Lung (tissue), 12 donors: ENCODE measurements around the gene TNFRSF21. TPM values are rescaled to one million over a fixed set of nuclear protein-coding genes. Genes with fewer than 3 reads are reported as not detected.
"Not testable (repeated sequence)": the region's sequence is repeated elsewhere in the genome, so short reads cannot be mapped to it uniquely, and the experiment has no call there.

Experiments used
- ATAC-seq: fragments of 200-7000 bp; cut with Tn5 transposase; one replicate; pipeline ENCODE4 v1.9.1; 2020; ENCODE audit warnings: moderate number of reproducible peaks; ENCODE audit not compliant: insufficient read depth, low FRiP score
- DNase-seq, 3 donors: peaks; one replicate each; pipeline ENCODE4 v3.0.0-alpha.2; 2013 to 2017
- H3K27ac ChIP-seq, 2 donors: one replicate each; pipeline ENCODE4 v1.5.1; 2013; ENCODE audit warnings: mild to moderate bottlenecking in 2 of 2, moderate library complexity in 2 of 2, control low read depth in 1 of 2, inconsistent platforms in 1 of 2, low read depth in 1 of 2, low read length in 1 of 2
- H3K27me3 ChIP-seq, 3 donors: one replicate each; pipeline ENCODE4 v1.5.1; 2013; ENCODE audit warnings: low read length in 2 of 3; ENCODE audit not compliant: control insufficient read depth in 3 of 3, insufficient read depth in 3 of 3
- H3K36me3 ChIP-seq, 4 donors: one replicate each; pipeline ENCODE4 v1.5.1; 2013; ENCODE audit warnings: low read length in 4 of 4, mild to moderate bottlenecking in 1 of 4, moderate library complexity in 1 of 4; ENCODE audit not compliant: control insufficient read depth in 4 of 4, insufficient read depth in 4 of 4
- H3K4me1 ChIP-seq, 5 donors: one replicate each; pipeline ENCODE4 v1.5.1; 2013; ENCODE audit warnings: low read length in 5 of 5, mild to moderate bottlenecking in 2 of 5, moderate library complexity in 1 of 5; ENCODE audit not compliant: control insufficient read depth in 5 of 5, insufficient read depth in 5 of 5
- H3K4me3 ChIP-seq: one replicate; pipeline ENCODE4 v1.5.1; 2013; ENCODE audit warnings: mild to moderate bottlenecking, control low read depth, moderate library complexity
- H3K9ac ChIP-seq, 2 donors: one replicate each; pipeline ENCODE4 v1.5.1; 2013; ENCODE audit warnings: low read length in 2 of 2, control low read depth in 1 of 2; ENCODE audit not compliant: insufficient read depth in 1 of 2
- H3K9me3 ChIP-seq, 4 donors: one replicate each; pipeline ENCODE4 v1.5.1; 2013; ENCODE audit warnings: low read length in 3 of 4, mild to moderate bottlenecking in 1 of 4, moderate library complexity in 1 of 4; ENCODE audit not compliant: control insufficient read depth in 4 of 4, insufficient read depth in 3 of 4
- CTCF ChIP-seq: IDR thresholded peaks from 2 replicates; pipeline ENCODE4 v1.5.1; 2012; ENCODE audit warnings: mild to moderate bottlenecking; ENCODE audit errors: control extremely low read depth, extremely low read depth
- WGBS, 2 donors: extraction: QIAGEN DNeasy Blood & Tissue Kit; methylation state at CpG; one replicate each; pipeline ENCODE4 v1.1.7; 2013; 5-methylcytosine and 5-hydroxymethylcytosine counted together
- polyA plus RNA-seq, 2 donors: library from polyadenylated mRNA; stranded (reverse); fragments of 200-250 nt; gene quantifications; one replicate each; pipeline ENCODE4 v1.2.1, GENCODE V29; 2013
- total RNA-seq, 2 donors: library from RNA; depleted of rRNA in 1 of 2; stranded (reverse); fragments of >200 nt in 1 of 2; gene quantifications; one replicate each; pipeline ENCODE4 v1.2.1, GENCODE V29; 2014 to 2021
- donor health status: control.
- donor health status: control.
- donor health status: Bipolar disorder and iron deficiency.
- donor health status: healthy.
- donor health status: DM: yes; HTN: yes; CAD: no.

TNFRSF21 gene
- total and polyA plus RNA-seq, 4 donors, result 11.1 to 36.6 (median 24.5) TPM

- Histone ChIP-seq H3K9ac (no peak overlapping the region), H3K9me3 (no peaks in the 10 kb centered on the region), H3K4me1 (no peaks in the 10 kb centered on the region), H3K27ac (no peak overlapping the region), H3K4me3 (no peak overlapping the region), H3K36me3 (no peaks in the 10 kb centered on the region), H3K27me3 (no peaks in the 10 kb centered on the region)
- no peak for TF ChIP-seq CTCF
- no peak for ATAC-seq
- 82 to 89% methylated on average over 3 of the region's 3 CpGs for WGBS, 2 donors
- no peak for DNase-seq
Measured at GRCh38 chr6:47319382-47319781, 9.7 kb upstream of the TNFRSF21 start.

- ATAC-seq, result no peak
- Histone ChIP-seq H3K27ac (no peak overlapping the region), H3K9me3 (no peaks in the 10 kb centered on the region), H3K9ac (no peak overlapping the region), H3K4me1 (no peaks in the 10 kb centered on the region), H3K4me3 (no peak overlapping the region), H3K27me3 (no peaks in the 10 kb centered on the region), H3K36me3 (no peaks in the 10 kb centered on the region)
- 78 to 86% methylated on average over 3 of the region's 3 CpGs for WGBS, 2 donors
- no peak for DNase-seq
- TF ChIP-seq CTCF, result no peak
Measured at GRCh38 chr6:47318236-47318989, 8.7 kb upstream of the TNFRSF21 start.

GRCh38 chr6:47315181-47315580 is 5.5 kb upstream of the TNFRSF21 start:
- not testable (repeated sequence) for H3K27me3 ChIP-seq, H3K36me3 ChIP-seq, DNase-seq, H3K27ac ChIP-seq, ATAC-seq, H3K4me3 ChIP-seq, H3K4me1 ChIP-seq, H3K9me3 ChIP-seq, H3K9ac ChIP-seq
- WGBS, 2 donors, result 66 to 76% methylated on average over 8 of the region's 8 CpGs

- no peak for ATAC-seq
- no peak for DNase-seq
- Histone ChIP-seq H3K4me3 (no peak overlapping the region), H3K9ac (peak overlapping the region in 1 of 2 donors; percentile 7), H3K27me3 (peaks cover 0 to 10% (median 9%) of the 10 kb centered on the region in 3 donors), H3K36me3 (no peaks in the 10 kb centered on the region), H3K9me3 (no peaks in the 10 kb centered on the region), H3K4me1 (peaks cover 0 to 14% (median 3%) of the 10 kb centered on the region in 5 donors), H3K27ac (no peak overlapping the region)
- no peak for TF ChIP-seq CTCF
- 4 to 7% methylated on average over 7 of the region's 7 CpGs for WGBS, 2 donors
Measured at GRCh38 chr6:47310131-47310480, 401 bp upstream of the TNFRSF21 start.
